CD4-positive, alpha-beta T cell treated with Interleukin-2 at 100 ng/mL for 4 hours (primary cell): Measurements from ENCODE around the gene COX6B2.
"Not testable (repeated sequence)": the region's sequence is repeated elsewhere in the genome, so short reads cannot be mapped to it uniquely, and the experiment has no call there.

Experiments
- DNase-seq: peaks from one replicate; pipeline ENCODE4 v3.0.0-alpha.2; 2020; ENCODE audit warnings: low spot score

The COX6B2 gene

GRCh38 chr19:55341595-55342531, 12.7 kb downstream of the COX6B2 start:
- DNase-seq, result no peak

GRCh38 chr19:55341171-55341588, 13.3 kb downstream of the COX6B2 start:
- peak; percentile 48 for DNase-seq

- no peak for DNase-seq
Measured at GRCh38 chr19:55340784-55341147, 13.8 kb downstream of the COX6B2 start.

GRCh38 chr19:55339889-55340783, 14.4 kb downstream of the COX6B2 start:
- no peak for DNase-seq

- DNase-seq, result peak; percentile 100
Measured at GRCh38 chr19:55339105-55339888, 15.2 kb downstream of the COX6B2 start, which contains the start of gene KMT5C. Gene KMT5C, plus strand, starts transcription at chr19:55339876. Its CDS starts 2,061 bp downstream, at chr19:55341937.

GRCh38 chr19:55336101-55336500, 18.4 kb downstream of the COX6B2 start:
- DNase-seq, result no peak

- DNase-seq, result no peak
Measured at GRCh38 chr19:55333870-55334269, 20.6 kb downstream of the COX6B2 start.

GRCh38 chr19:55329791-55330190, 24.7 kb downstream of the COX6B2 start:
- not testable (repeated sequence) for DNase-seq

- not testable (repeated sequence) for DNase-seq
Measured at GRCh38 chr19:55328774-55329318, 25.7 kb downstream of the COX6B2 start.

GRCh38 chr19:55325172-55325571, 29.3 kb downstream of the COX6B2 start, which contains the start of gene TMEM150B:
Gene TMEM150B, minus strand, starts transcription at chr19:55325341. Its CDS starts 4,305 bp downstream, at chr19:55321036.
- DNase-seq, result no peak

- DNase-seq, result no peak
Measured at GRCh38 chr19:55324662-55325061, 29.9 kb downstream of the COX6B2 start.

- no peak for DNase-seq
Measured at GRCh38 chr19:55322204-55322885, 32.2 kb downstream of the COX6B2 start.

- DNase-seq, result no peak
Measured at GRCh38 chr19:55321466-55322137, 32.9 kb downstream of the COX6B2 start.

- no peak for DNase-seq
Measured at GRCh38 chr19:55320844-55321419, 33.6 kb downstream of the COX6B2 start.

GRCh38 chr19:55319785-55320184, 34.7 kb downstream of the COX6B2 start:
- DNase-seq, result no peak

GRCh38 chr19:55316646-55317045, 37.9 kb downstream of the COX6B2 start:
- no peak for DNase-seq

- DNase-seq, result no peak
Measured at GRCh38 chr19:55315956-55316525, 38.5 kb downstream of the COX6B2 start.

GRCh38 chr19:55314396-55314795, 40.1 kb downstream of the COX6B2 start:
- no peak for DNase-seq
